Left lung (tissue), 10 donors: ENCODE results near the gene FHAD1. TPM values are rescaled to one million over a fixed set of nuclear protein-coding genes. Genes with fewer than 3 reads are reported as not detected.
A peak's percentile ranks its signal among the peaks of the same experiment; 100 is the strongest.

ENCODE experiments used
- ATAC-seq: fragments of 200-7000 bp; cut with Tn5 transposase; one replicate; pipeline ENCODE4 v1.9.1; 2020; ENCODE audit warnings: moderate library complexity
- DNase-seq, 4 donors: peaks; one replicate each; pipeline ENCODE4 v3.0.0-alpha.2; 2013 to 2020
- H3K27ac ChIP-seq, 2 donors: fragments of 200-600 bp; sonication (generic) in 1 of 2; one replicate each; pipeline versions ENCODE4 v1.5.0 to v1.8.0; 2020 to 2021
- H3K27me3 ChIP-seq, 2 donors: fragments of 200-600 bp; sonication (generic) in 1 of 2; one replicate each; pipeline versions ENCODE4 v1.5.0 to v1.8.0; 2020 to 2021
- H3K36me3 ChIP-seq, 2 donors: fragments of 200-600 bp; sonication (generic) in 1 of 2; one replicate each; pipeline versions ENCODE4 v1.5.0 to v1.8.0; 2020 to 2021
- H3K4me1 ChIP-seq, 2 donors: fragments of 200-600 bp; one replicate each; pipeline ENCODE4 v1.8.0; 2021
- H3K4me3 ChIP-seq, 2 donors: fragments of 200-600 bp; sonication (generic) in 1 of 2; one replicate each; pipeline versions ENCODE4 v1.5.0 to v1.8.0; 2020 to 2021; ENCODE audit warnings: mild to moderate bottlenecking in 1 of 2
- H3K9me3 ChIP-seq, 2 donors: fragments of 200-600 bp; sonication (generic) in 1 of 2; one replicate each; pipeline versions ENCODE4 v1.5.0 to v1.8.0; 2020 to 2021
- CTCF ChIP-seq, 2 donors: fragments of 200-600 bp; sonication (generic) in 1 of 2; IDR thresholded peaks; one replicate each; pipeline versions ENCODE4 v1.5.0 to v1.8.0; 2021; ENCODE audit warnings: antibody characterized with exemption in 2 of 2
- intact Hi-C, 2 donors: fragments of 100-400 bp; cut with DNase I; formaldehyde crosslinking; loops; one replicate each; pipeline versions ENCODE4 v1.11.2 to v1.14.2; 2022
- polyA plus RNA-seq, 6 donors: library from polyadenylated mRNA; unstranded; fragments of 120-200 nt; gene quantifications; one replicate each; pipeline ENCODE4 v1.2.1, GENCODE V29; 2013; ENCODE audit not compliant: insufficient read length in 6 of 6
- total RNA-seq, 2 donors: library from RNA; stranded (reverse); fragmentation: NEBNext Ultra II Directional; extraction: Animal tissue kit (Norgen Biotek cat#: 25700); gene quantifications; one replicate each; pipeline ENCODE4 v1.2.1, GENCODE V29; 2021
- donor health status: DM: no; HTN: yes; CAD: no.
- donor health status: DM: no; HTN: no; CAD: no.

FHAD1 gene
- total and polyA plus RNA-seq, 8 donors, result 1.1 to 8.5 (median 3.9) TPM

GRCh38 chr1:15334995-15335394, 88.0 kb downstream of the FHAD1 start:
- ATAC-seq (no peak), DNase-seq (no peak)
- H3K9me3 ChIP-seq, result no peaks in the 10 kb centered on the region
- no peaks in the 10 kb centered on the region for H3K36me3 ChIP-seq
- TF ChIP-seq CTCF (IDR thresholded peaks at IDR 0.05), result no peak
- H3K4me1 ChIP-seq, result peaks cover 4 to 11% of the 10 kb centered on the region in 2 donors
- H3K4me3 ChIP-seq, result no peak overlapping the region
- intact Hi-C loops, result no loop called here
- no peak overlapping the region for H3K27ac ChIP-seq
- H3K27me3 ChIP-seq, result peaks cover 0 to 13% of the 10 kb centered on the region in 2 donors

GRCh38 chr1:15336866-15337265, 89.8 kb downstream of the FHAD1 start:
- intact Hi-C loops, result no loop called here
- Histone ChIP-seq H3K4me3 (no peak overlapping the region), H3K4me1 (peaks cover 4 to 11% of the 10 kb centered on the region in 2 donors), H3K9me3 (no peaks in the 10 kb centered on the region), H3K36me3 (no peaks in the 10 kb centered on the region), H3K27me3 (peaks cover 0 to 11% of the 10 kb centered on the region in 2 donors), H3K27ac (no peak overlapping the region)
- DNase-seq (no peak), ATAC-seq (no peak)
- TF ChIP-seq CTCF (IDR thresholded peaks at IDR 0.05), result no peak

- H3K27ac ChIP-seq, result peak overlapping the region in 1 of 2 donors; percentile 13
- H3K27me3 ChIP-seq, result peaks cover 0 to 18% of the 10 kb centered on the region in 2 donors
- DNase-seq, result peak in 1 of 4 donors; percentile 53
- no peak for TF ChIP-seq CTCF (IDR thresholded peaks at IDR 0.05)
- H3K36me3 ChIP-seq, result no peaks in the 10 kb centered on the region
- H3K4me1 ChIP-seq, result peaks cover 4 to 11% of the 10 kb centered on the region in 2 donors
- intact Hi-C loops, result no loop called here
- H3K4me3 ChIP-seq, result no peak overlapping the region
- ATAC-seq, result peak; percentile 95
- H3K9me3 ChIP-seq, result no peaks in the 10 kb centered on the region
Measured at GRCh38 chr1:15337656-15338402, 90.8 kb downstream of the FHAD1 start.

GRCh38 chr1:15339570-15339969, 92.5 kb downstream of the FHAD1 start:
- TF ChIP-seq CTCF (IDR thresholded peaks at IDR 0.05), result no peak

GRCh38 chr1:15341228-15341627, 94.2 kb downstream of the FHAD1 start:
- no peak for ATAC-seq
- Histone ChIP-seq H3K27ac (no peak overlapping the region), H3K27me3 (peaks cover 0 to 14% of the 10 kb centered on the region in 2 donors), H3K4me3 (no peak overlapping the region), H3K36me3 (no peaks in the 10 kb centered on the region), H3K4me1 (peaks cover 4 to 33% of the 10 kb centered on the region in 2 donors), H3K9me3 (no peaks in the 10 kb centered on the region)
- no peak for DNase-seq
- intact Hi-C loops, result no loop called here
- no peak for TF ChIP-seq CTCF (IDR thresholded peaks at IDR 0.05)

More at GRCh38 chr1:15339570-15339969, 92.5 kb downstream of the FHAD1 start:
- ATAC-seq (no peak), DNase-seq (no peak)
- no peak overlapping the region for H3K27ac ChIP-seq
- H3K36me3 ChIP-seq, result no peaks in the 10 kb centered on the region
- H3K27me3 ChIP-seq, result peaks cover 0 to 14% of the 10 kb centered on the region in 2 donors
- intact Hi-C loops, result no loop called here
- H3K9me3 ChIP-seq, result no peaks in the 10 kb centered on the region
- no peak overlapping the region for H3K4me3 ChIP-seq
- H3K4me1 ChIP-seq, result peaks cover 4 to 21% of the 10 kb centered on the region in 2 donors
